Measurements from ENCODE around the gene KCNJ10.
A peak's percentile ranks its signal among the peaks of the same experiment; 100 is the strongest.

The KCNJ10 gene

DNA sequence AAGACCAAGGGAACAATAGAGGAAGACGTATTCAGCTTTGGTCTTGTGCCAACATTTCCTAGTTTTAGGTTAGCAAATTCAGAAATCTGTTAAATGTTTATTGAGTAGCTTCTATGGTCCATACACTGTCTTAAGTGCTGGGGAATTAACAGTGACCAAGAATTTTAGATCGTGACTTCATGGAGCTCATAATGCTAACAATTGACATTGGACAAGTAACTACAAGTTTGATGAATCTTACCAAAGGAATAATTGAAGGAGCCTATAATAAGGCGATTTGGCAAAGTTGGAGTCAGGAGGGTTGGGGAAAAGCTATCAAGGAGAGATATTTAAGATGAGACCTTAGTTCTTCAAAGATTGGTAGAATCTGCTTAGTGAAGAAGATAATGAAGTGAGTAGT is 114.5 kb downstream of the KCNJ10 start:
- DNase-seq: no peak

DNA sequence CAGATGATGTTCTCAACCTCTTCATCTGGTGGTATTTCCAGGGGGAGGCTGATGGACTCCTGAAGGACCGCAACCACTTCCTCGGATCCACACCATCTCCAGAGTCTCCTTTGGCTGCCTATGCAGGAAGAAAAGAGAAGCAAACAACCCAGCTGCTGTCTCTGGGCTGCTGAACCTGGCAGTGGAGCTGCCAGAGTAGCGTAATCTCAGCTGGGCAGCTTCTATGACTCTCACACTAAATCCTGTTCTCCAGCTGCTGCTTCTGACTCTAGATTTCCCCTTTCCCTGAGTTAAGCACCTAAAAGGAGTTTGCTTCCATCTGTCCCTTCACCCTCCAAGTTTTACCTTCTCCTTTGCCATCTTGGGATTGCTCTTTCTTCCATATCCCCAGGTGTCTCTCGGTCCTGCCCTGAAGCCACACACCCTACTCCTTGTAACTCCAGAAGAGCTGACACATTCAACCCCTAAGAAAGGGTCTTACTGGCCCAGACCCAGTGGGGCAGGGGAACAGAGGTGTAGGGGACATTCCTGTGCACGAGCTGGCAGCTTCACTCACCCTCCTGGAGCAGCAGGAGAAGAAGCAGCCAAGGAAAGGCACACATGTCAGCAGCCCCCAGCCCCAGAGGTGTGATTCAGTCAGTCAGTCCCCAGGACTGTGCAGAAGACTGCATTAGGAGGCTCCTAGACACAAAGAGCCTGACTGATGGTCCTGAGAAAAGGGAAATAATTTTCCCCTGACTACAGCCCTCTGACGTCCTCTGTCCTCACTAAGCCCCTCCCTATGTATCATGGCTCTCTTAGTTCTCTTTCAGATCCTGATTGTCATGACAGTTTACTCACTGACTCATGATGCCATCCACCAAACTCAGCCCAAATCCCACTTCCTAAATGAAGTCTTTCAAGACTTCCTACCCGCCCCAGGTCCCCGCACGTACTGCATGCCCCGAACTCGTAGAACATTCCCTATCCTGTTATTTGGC is 116.1 kb downstream of the KCNJ10 start, which contains the start of gene SLAMF9:
TSS of gene SLAMF9 (minus strand) at position 702 of the 980 bp plus-strand sequence. CDS start at position 602, 100 bp downstream.
- DNase-seq: peak; percentile 76

- DNase-seq: no peak
These were observed 117.0 kb downstream of the KCNJ10 start for GRCh38 chr1:159952932-159953331.

DNA sequence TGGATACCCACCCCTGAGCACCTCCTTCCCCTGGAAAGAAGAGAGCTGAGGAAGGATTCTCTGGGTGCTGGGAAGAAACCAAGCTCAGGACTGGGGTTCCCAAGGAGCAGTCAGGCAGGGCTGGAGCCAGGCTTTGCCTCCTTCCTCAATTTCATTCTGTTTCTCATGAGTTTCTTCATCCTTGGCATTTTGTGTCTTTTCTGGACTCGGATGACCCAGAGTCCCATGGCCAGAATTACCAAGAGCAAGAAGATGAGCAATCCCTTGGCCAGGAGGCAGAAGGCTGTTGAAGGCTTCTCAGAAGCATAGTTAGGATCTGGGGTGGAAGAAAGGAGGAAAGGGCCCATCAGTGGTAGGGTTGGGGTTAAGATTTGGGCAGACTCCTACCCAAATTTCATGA is 118.4 kb downstream of the KCNJ10 start:
- no peak for DNase-seq

GRCh38 chr1:159951016-159951415 is 118.9 kb downstream of the KCNJ10 start:
- no peak for DNase-seq

DNA sequence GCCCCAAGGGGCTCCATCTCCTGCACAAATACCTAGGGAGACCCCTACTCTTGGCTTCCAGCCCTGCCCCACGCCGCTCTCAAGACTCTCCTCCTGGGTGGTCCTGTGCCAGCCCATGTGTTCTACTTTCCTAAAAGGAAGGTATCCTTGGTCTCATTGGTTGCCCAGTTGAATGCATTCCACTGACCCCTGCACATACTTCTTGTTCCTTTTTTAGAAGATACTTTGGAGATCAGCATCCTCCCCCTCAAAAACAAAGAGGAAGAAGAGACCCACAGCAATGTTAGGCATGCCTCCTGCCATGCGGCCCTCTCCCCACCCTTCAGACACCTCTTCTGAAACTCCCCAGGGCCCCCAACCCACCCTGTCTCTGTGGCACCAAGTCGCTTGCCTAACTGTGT is 120.0 kb downstream of the KCNJ10 start:
- DNase-seq: no peak

DNA sequence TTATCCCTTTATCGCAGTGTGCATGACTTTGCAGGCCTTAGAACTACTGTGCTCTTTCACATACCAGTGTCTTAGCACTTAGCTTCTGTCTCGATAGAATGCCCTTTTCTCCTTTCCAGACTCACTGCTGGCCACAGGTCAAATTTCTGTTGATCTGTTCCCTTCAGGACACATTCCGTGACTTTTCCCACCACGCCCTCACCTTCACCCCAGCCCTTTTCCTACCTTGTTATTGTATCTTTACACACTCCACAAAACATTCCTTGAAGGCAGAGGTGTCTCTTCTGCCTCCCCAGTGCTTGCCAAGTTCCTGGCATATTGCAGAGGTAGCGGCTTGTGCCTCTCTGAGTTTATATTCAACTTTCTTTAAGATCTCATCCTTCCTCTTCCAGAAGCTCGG is 120.8 kb downstream of the KCNJ10 start:
- no peak for DNase-seq

Data from fibroblast of skin of right biceps (primary cell).